ENCODE data around the gene NLGN4Y. TPM values are rescaled to one million over a fixed set of nuclear protein-coding genes. Genes with fewer than 3 reads are reported as not detected.

The NLGN4Y gene
- polyA plus RNA-seq, 1 of the 3 experiments (the other 2 are of a cell fraction), result not detected

DNA sequence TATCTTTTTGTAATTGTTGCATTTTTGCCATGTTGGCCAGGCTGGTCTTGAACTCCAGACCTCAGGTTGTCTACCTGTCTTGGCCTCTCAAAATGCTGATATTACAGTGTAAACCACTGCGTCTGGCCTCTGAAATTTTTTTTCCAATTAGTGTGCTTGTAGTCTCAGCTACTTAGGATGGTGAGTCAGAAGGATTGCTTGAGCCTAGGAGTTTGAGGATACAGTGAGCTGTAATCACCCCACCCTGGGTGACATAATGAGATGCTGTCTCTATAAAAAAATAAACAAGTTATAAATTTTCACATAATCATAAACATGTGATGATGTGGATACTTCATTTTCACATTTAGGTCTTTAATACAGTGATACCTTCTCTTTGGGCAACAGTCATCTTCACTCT is 154.9 kb downstream of the NLGN4Y start:
- CTCF ChIA-PET, result no interaction called here
- no peak overlapping the region for H3K27ac ChIP-seq (ENCODE audit: low read depth in 2 of 2, low read length in 1 of 2)
- H4K20me1 ChIP-seq (ENCODE audit: insufficient read depth), result no peaks in the 10 kb centered on the region
- H3F3A ChIP-seq (replicated peaks; ENCODE audit: insufficient read depth), result no peaks in the 10 kb centered on the region
- no peak for DNase-seq
- WGBS (ENCODE audit: low lambda C conversion rate), result no CpG with 5 or more reads among the region's 1 CpG
- no peaks in the 10 kb centered on the region for H3K36me3 ChIP-seq (replicated peaks in 1 of 2; ENCODE audit: control insufficient read depth in 1 of 2, insufficient read depth in 2 of 2, low read length in 1 of 2)
- no peaks in the 10 kb centered on the region for H3K4me1 ChIP-seq (ENCODE audit: control insufficient read depth in 1 of 2, insufficient read depth in 2 of 2, low read depth in 1 of 2, low read length in 1 of 2)
- H3K79me2 ChIP-seq (ENCODE audit: insufficient read depth), result no peaks in the 10 kb centered on the region
- H3K4me2 ChIP-seq, result no peak overlapping the region
- no peak overlapping the region for H3K4me3 ChIP-seq (ENCODE audit: low read depth in 2 of 2, low read length in 1 of 2)
- H2AFZ ChIP-seq (ENCODE audit: low read depth), result no peak overlapping the region
- H3K9ac ChIP-seq, result no peak overlapping the region
- POLR2A ChIA-PET, result no interaction called here
- no peaks in the 10 kb centered on the region for H3K9me2 ChIP-seq
- no peaks in the 10 kb centered on the region for H3K27me3 ChIP-seq (ENCODE audit: insufficient read depth)
- H3K9me3 ChIP-seq, result no peaks in the 10 kb centered on the region
- TF ChIP-seq MXI1 (IDR thresholded peaks at IDR 0.05; ENCODE audit: low read depth, low read length), result no peak
- no peak for TF ChIP-seq RCOR1 (IDR thresholded peaks at IDR 0.05; ENCODE audit: low read length)
- TF ChIP-seq TEAD4 (IDR thresholded peaks at IDR 0.05; ENCODE audit: borderline replicate concordance, insufficient read depth), result no peak
- no peak for TF ChIP-seq CHD2 (IDR thresholded peaks at IDR 0.05; ENCODE audit: low read length, partially characterized antibody)
- no peak for TF ChIP-seq RXRA (IDR thresholded peaks at IDR 0.05; ENCODE audit: borderline replicate concordance, low read depth)
- no peak for TF ChIP-seq EP300 (IDR thresholded peaks at IDR 0.05; ENCODE audit: borderline replicate concordance in 1 of 2, low read depth in 1 of 2, low read length in 1 of 2)
- TF ChIP-seq FOXM1 (IDR thresholded peaks at IDR 0.05; ENCODE audit: low read depth), result no peak
- TF ChIP-seq, protein P1, sequence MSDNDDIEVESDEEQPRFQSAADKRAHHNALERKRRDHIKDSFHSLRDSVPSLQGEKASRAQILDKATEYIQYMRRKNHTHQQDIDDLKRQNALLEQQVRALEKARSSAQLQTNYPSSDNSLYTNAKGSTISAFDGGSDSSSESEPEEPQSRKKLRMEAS (IDR thresholded peaks at IDR 0.05; ENCODE audit: low read depth), result no peak
- TF ChIP-seq SIN3A (IDR thresholded peaks at IDR 0.05; ENCODE audit: borderline replicate concordance, low read depth, low read length), result no peak
- no peak for TF ChIP-seq MEF2A (IDR thresholded peaks at IDR 0.05; ENCODE audit: borderline replicate concordance, low read depth)
- no peak for TF ChIP-seq NRF1 (IDR thresholded peaks at IDR 0.05; ENCODE audit: low read depth, low read length)
- TF ChIP-seq, protein P2, sequence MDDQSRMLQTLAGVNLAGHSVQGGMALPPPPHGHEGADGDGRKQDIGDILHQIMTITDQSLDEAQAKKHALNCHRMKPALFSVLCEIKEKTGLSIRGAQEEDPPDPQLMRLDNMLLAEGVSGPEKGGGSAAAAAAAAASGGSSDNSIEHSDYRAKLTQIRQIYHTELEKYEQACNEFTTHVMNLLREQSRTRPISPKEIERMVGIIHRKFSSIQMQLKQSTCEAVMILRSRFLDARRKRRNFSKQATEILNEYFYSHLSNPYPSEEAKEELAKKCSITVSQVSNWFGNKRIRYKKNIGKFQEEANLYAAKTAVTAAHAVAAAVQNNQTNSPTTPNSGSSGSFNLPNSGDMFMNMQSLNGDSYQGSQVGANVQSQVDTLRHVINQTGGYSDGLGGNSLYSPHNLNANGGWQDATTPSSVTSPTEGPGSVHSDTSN (IDR thresholded peaks at IDR 0.05), result no peak
- TF ChIP-seq FOXJ3 (CRISPR knock-in tag; IDR thresholded peaks at IDR 0.05), result no peak
- TF ChIP-seq NFIC (IDR thresholded peaks at IDR 0.05; ENCODE audit: borderline replicate concordance), result no peak
- TF ChIP-seq RAD21 (IDR thresholded peaks at IDR 0.05; ENCODE audit: low read length), result no peak

DNA sequence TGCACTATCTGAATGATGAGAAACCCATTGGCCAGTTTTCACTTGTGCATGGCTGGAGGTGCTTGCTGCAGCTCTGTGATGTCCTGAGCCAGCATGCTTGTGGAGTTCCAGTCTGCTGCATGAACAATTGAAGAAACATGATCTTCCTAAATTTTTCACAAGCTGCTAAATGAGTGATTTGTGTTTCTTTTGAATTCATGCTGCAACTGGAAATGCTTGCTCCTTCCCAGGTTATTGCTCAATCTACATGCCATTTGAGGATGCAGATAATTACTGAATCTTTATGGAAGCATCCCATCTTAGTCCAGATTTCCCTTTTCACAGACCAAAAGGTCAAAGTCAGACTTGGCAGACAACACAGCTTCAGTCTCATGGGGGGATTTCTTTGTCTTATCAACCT is 170.2 kb downstream of the NLGN4Y start:
- H3K4me1 ChIP-seq (ENCODE audit: control insufficient read depth in 1 of 2, insufficient read depth in 2 of 2, low read depth in 1 of 2, low read length in 1 of 2), result no peaks in the 10 kb centered on the region
- no peak overlapping the region for H3K27ac ChIP-seq (ENCODE audit: low read depth in 2 of 2, low read length in 1 of 2)
- CTCF ChIA-PET, result no interaction called here
- no peaks in the 10 kb centered on the region for H4K20me1 ChIP-seq (ENCODE audit: insufficient read depth)
- no peaks in the 10 kb centered on the region for H3K9me2 ChIP-seq
- no peak overlapping the region for H3K4me3 ChIP-seq (ENCODE audit: low read depth in 2 of 2, low read length in 1 of 2)
- no peak overlapping the region for H3K9ac ChIP-seq
- H3K27me3 ChIP-seq (ENCODE audit: insufficient read depth), result no peaks in the 10 kb centered on the region
- no peak overlapping the region for H2AFZ ChIP-seq (ENCODE audit: low read depth)
- DNase-seq, result no peak
- POLR2A ChIA-PET, result no interaction called here
- no peaks in the 10 kb centered on the region for H3K9me3 ChIP-seq
- no peaks in the 10 kb centered on the region for H3F3A ChIP-seq (replicated peaks; ENCODE audit: insufficient read depth)
- H3K4me2 ChIP-seq, result no peak overlapping the region
- H3K79me2 ChIP-seq (ENCODE audit: insufficient read depth), result no peaks in the 10 kb centered on the region
- no peaks in the 10 kb centered on the region for H3K36me3 ChIP-seq (replicated peaks in 1 of 2; ENCODE audit: control insufficient read depth in 1 of 2, insufficient read depth in 2 of 2, low read length in 1 of 2)
- TF ChIP-seq CHD2 (IDR thresholded peaks at IDR 0.05; ENCODE audit: low read length, partially characterized antibody), result no peak
- TF ChIP-seq, protein P3, sequence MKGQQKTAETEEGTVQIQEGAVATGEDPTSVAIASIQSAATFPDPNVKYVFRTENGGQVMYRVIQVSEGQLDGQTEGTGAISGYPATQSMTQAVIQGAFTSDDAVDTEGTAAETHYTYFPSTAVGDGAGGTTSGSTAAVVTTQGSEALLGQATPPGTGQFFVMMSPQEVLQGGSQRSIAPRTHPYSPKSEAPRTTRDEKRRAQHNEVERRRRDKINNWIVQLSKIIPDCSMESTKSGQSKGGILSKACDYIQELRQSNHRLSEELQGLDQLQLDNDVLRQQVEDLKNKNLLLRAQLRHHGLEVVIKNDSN (IDR thresholded peaks at IDR 0.05; ENCODE audit: borderline replicate concordance, low read depth), result no peak
- TF ChIP-seq, protein P4, sequence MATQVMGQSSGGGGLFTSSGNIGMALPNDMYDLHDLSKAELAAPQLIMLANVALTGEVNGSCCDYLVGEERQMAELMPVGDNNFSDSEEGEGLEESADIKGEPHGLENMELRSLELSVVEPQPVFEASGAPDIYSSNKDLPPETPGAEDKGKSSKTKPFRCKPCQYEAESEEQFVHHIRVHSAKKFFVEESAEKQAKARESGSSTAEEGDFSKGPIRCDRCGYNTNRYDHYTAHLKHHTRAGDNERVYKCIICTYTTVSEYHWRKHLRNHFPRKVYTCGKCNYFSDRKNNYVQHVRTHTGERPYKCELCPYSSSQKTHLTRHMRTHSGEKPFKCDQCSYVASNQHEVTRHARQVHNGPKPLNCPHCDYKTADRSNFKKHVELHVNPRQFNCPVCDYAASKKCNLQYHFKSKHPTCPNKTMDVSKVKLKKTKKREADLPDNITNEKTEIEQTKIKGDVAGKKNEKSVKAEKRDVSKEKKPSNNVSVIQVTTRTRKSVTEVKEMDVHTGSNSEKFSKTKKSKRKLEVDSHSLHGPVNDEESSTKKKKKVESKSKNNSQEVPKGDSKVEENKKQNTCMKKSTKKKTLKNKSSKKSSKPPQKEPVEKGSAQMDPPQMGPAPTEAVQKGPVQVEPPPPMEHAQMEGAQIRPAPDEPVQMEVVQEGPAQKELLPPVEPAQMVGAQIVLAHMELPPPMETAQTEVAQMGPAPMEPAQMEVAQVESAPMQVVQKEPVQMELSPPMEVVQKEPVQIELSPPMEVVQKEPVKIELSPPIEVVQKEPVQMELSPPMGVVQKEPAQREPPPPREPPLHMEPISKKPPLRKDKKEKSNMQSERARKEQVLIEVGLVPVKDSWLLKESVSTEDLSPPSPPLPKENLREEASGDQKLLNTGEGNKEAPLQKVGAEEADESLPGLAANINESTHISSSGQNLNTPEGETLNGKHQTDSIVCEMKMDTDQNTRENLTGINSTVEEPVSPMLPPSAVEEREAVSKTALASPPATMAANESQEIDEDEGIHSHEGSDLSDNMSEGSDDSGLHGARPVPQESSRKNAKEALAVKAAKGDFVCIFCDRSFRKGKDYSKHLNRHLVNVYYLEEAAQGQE (IDR thresholded peaks at IDR 0.05; ENCODE audit: low read depth, low read length), result no peak
- TF ChIP-seq, protein P5, sequence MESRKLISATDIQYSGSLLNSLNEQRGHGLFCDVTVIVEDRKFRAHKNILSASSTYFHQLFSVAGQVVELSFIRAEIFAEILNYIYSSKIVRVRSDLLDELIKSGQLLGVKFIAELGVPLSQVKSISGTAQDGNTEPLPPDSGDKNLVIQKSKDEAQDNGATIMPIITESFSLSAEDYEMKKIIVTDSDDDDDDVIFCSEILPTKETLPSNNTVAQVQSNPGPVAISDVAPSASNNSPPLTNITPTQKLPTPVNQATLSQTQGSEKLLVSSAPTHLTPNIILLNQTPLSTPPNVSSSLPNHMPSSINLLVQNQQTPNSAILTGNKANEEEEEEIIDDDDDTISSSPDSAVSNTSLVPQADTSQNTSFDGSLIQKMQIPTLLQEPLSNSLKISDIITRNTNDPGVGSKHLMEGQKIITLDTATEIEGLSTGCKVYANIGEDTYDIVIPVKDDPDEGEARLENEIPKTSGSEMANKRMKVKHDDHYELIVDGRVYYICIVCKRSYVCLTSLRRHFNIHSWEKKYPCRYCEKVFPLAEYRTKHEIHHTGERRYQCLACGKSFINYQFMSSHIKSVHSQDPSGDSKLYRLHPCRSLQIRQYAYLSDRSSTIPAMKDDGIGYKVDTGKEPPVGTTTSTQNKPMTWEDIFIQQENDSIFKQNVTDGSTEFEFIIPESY (IDR thresholded peaks at IDR 0.05; ENCODE audit: borderline replicate concordance, low read depth), result no peak
- TF ChIP-seq FOSL2 (IDR thresholded peaks at IDR 0.05; ENCODE audit: borderline replicate concordance, low read depth), result no peak
- no peak for TF ChIP-seq FOXM1 (IDR thresholded peaks at IDR 0.05; ENCODE audit: low read depth)
- TF ChIP-seq TEAD4 (IDR thresholded peaks at IDR 0.05; ENCODE audit: borderline replicate concordance, insufficient read depth), result no peak
- TF ChIP-seq JUND (IDR thresholded peaks at IDR 0.05), result no peak
- TF ChIP-seq, protein P6, sequence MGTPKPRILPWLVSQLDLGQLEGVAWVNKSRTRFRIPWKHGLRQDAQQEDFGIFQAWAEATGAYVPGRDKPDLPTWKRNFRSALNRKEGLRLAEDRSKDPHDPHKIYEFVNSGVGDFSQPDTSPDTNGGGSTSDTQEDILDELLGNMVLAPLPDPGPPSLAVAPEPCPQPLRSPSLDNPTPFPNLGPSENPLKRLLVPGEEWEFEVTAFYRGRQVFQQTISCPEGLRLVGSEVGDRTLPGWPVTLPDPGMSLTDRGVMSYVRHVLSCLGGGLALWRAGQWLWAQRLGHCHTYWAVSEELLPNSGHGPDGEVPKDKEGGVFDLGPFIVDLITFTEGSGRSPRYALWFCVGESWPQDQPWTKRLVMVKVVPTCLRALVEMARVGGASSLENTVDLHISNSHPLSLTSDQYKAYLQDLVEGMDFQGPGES (IDR thresholded peaks at IDR 0.05; ENCODE audit: low read depth, low read length), result no peak
